Endothelial cell of umbilical vein (primary cell): ENCODE results near the gene RMC1. TPM values are rescaled to one million over a fixed set of nuclear protein-coding genes. Genes with fewer than 3 reads are reported as not detected.

ENCODE experiments used
- BruUV-seq: library from RNA; stranded (reverse); fragments of 400-500 nt; replicated peaks from 2 replicates; lab custom pipeline; 2021; lab: Mats Ljungman, UMichigan
- CTCF ChIA-PET: fragments of 300-600, 350-600 bp; sonication (Branson Sonifier 250); formaldehyde crosslinking; loops from one replicate; lab custom pipeline; 2021; ENCODE audit warnings: antibody characterized with exemption, inconsistent platforms; lab: Charles Lee
- POLR2A ChIA-PET: fragments of 300-600, 350-600 bp; sonication (Branson Sonifier 250); formaldehyde crosslinking; loops from one replicate; lab custom pipeline; 2021; ENCODE audit warnings: antibody characterized with exemption, inconsistent platforms; lab: Charles Lee
- DNase-seq: peaks from one replicate; pipeline ENCODE4 v3.0.0-alpha.2; 2011; ENCODE audit warnings: low read depth, low spot score
- FAIRE-seq: peaks from 2 replicates; lab custom pipeline; 2011; peaks lifted over from hg19 to GRCh38; lab: Jason Lieb, UNC
- H2AFZ ChIP-seq: 2 replicates; pipeline ENCODE4 v1.6.0; 2012; ENCODE audit warnings: low read depth, low read length, control low read depth, inconsistent platforms
- H3K27ac ChIP-seq: 2 replicates; pipeline ENCODE4 v1.5.1; 2011; ENCODE audit warnings: low read depth, mild to moderate bottlenecking, control low read depth, low read length, moderate library complexity; ENCODE audit not compliant: insufficient read depth
- H3K27me3 ChIP-seq, 2 experiments: 2 replicates each; pipeline versions ENCODE4 v1.6.0 to v1.6.1; 2011; ENCODE audit warnings: low read length in 2 of 2, mixed read lengths in 1 of 2; ENCODE audit not compliant: control insufficient read depth in 2 of 2, insufficient read depth in 2 of 2
- H3K36me3 ChIP-seq, 2 experiments: 2 replicates in 1 of 2; 3 replicates in 1 of 2; pipeline ENCODE4 v1.5.1; 2011; ENCODE audit warnings: low read length in 2 of 2, mild to moderate bottlenecking in 1 of 2, moderate library complexity in 1 of 2; ENCODE audit not compliant: control insufficient read depth in 2 of 2, insufficient read depth in 2 of 2; ENCODE audit errors: extremely low read depth in 1 of 2
- H3K4me1 ChIP-seq: 3 replicates; pipeline ENCODE4 v1.5.1; 2011; ENCODE audit warnings: mild to moderate bottlenecking, low read length; ENCODE audit not compliant: control insufficient read depth, insufficient read depth; ENCODE audit errors: extremely low read depth
- H3K4me2 ChIP-seq: 2 replicates; pipeline ENCODE4 v1.6.1; 2011; ENCODE audit warnings: low read length, control low read depth, mixed read lengths; ENCODE audit not compliant: insufficient read depth
- H3K4me3 ChIP-seq, 3 experiments: fragments of 200-600 bp in 1 of 3; sonication (generic), shearing (Covaris generic) in 1 of 3; replicated peaks in 1 of 3; 2 replicates each; pipeline ENCODE4 v1.5.1; 2011 to 2016; ENCODE audit warnings: control low read depth in 3 of 3, low read length in 3 of 3, mild to moderate bottlenecking in 2 of 3, inconsistent platforms in 1 of 3, low read depth in 1 of 3, moderate library complexity in 1 of 3; ENCODE audit not compliant: insufficient read depth in 1 of 3
- H3K79me2 ChIP-seq: 2 replicates; pipeline ENCODE4 v1.6.0; 2012; ENCODE audit warnings: low read length, inconsistent platforms; ENCODE audit not compliant: control insufficient read depth, insufficient read depth
- H3K9ac ChIP-seq: replicated peaks from 2 replicates; pipeline ENCODE3; 2011; ENCODE audit warnings: low read length, control low read depth; ENCODE audit not compliant: insufficient read depth; ENCODE audit errors: extremely low read depth
- H3K9me1 ChIP-seq: replicated peaks from 3 replicates; pipeline ENCODE4 v1.6.0; 2011; ENCODE audit warnings: mild to moderate bottlenecking, low read length; ENCODE audit not compliant: control insufficient read depth, insufficient read depth; ENCODE audit errors: extremely low read depth
- H3K9me3 ChIP-seq: replicated peaks from 2 replicates; pipeline ENCODE4 v1.5.1; 2012; ENCODE audit warnings: low read length, inconsistent platforms; ENCODE audit not compliant: control insufficient read depth, insufficient read depth
- H4K20me1 ChIP-seq: replicated peaks from 2 replicates; pipeline ENCODE3; 2011; ENCODE audit warnings: mild to moderate bottlenecking, low read length; ENCODE audit not compliant: control insufficient read depth, insufficient read depth; ENCODE audit errors: extremely low read depth
- CTCF ChIP-seq, 2 donors: IDR thresholded peaks; 1 replicate in 1 of 2; 2 replicates in 1 of 2; pipeline ENCODE4 v1.5.1; 2011; ENCODE audit warnings: low read length in 2 of 2, mild to moderate bottlenecking in 2 of 2, moderate library complexity in 2 of 2, control low read depth in 1 of 2, inconsistent platforms in 1 of 2, low read depth in 1 of 2; ENCODE audit not compliant: insufficient read depth in 1 of 2; ENCODE audit errors: extremely low read depth in 1 of 2
- EZH2 ChIP-seq: IDR thresholded peaks from 2 replicates; pipeline ENCODE4 v1.6.1; 2012; ENCODE audit warnings: borderline replicate concordance, low read depth, mild to moderate bottlenecking, moderate library complexity, low read length, inconsistent platforms; ENCODE audit not compliant: severe bottlenecking
- FOS ChIP-seq: IDR thresholded peaks from 2 replicates; pipeline ENCODE4 v1.6.1; 2011; ENCODE audit warnings: mild to moderate bottlenecking, low read length, moderate library complexity, borderline replicate concordance; ENCODE audit not compliant: insufficient read depth
- JUN ChIP-seq: IDR thresholded peaks from 2 replicates; pipeline ENCODE4 v1.6.1; 2011; ENCODE audit warnings: borderline replicate concordance, low read depth; ENCODE audit not compliant: insufficient read length, insufficient read depth
- MAX ChIP-seq: IDR thresholded peaks from 2 replicates; pipeline ENCODE4 v1.6.1; 2011; ENCODE audit not compliant: insufficient read depth, insufficient read length
- MYC ChIP-seq: IDR thresholded peaks from one replicate; pipeline ENCODE4 v1.6.1; 2011; ENCODE audit warnings: mild to moderate bottlenecking, low read depth, low read length
- POLR2A ChIP-seq: IDR thresholded peaks from 2 replicates; pipeline ENCODE4 v1.6.1; 2012; ENCODE audit warnings: low read depth, mild to moderate bottlenecking, control low read depth, low read length
- POLR2AphosphoS5 ChIP-seq: IDR thresholded peaks from 2 replicates; pipeline ENCODE4 v1.6.1; 2012; ENCODE audit warnings: low read depth, mild to moderate bottlenecking, control low read depth, low read length, moderate library complexity; ENCODE audit not compliant: insufficient read depth
- dilution Hi-C: fragments of 300-500 bp; cut with MboI; formaldehyde crosslinking; loops from one replicate; pipeline ENCODE4 v1.15.0; 2019; ENCODE audit warnings: low sequenced_read_pairs; ENCODE audit not compliant: extremely low pct_ligation_motif_present
- intact Hi-C: fragments of 100-400 bp; cut with micrococcal nuclease; formaldehyde crosslinking; loops from one replicate; pipeline ENCODE4 v1.10.0; 2022
- polyA plus RNA-seq, 4 experiments: library from polyadenylated mRNA; depleted of rRNA in 3 of 4; stranded (reverse) in 3 of 4; unstranded in 1 of 4; fragments of >200 nt; gene quantifications; 2 replicates each; pipeline versions ENCODE4 v1.2.1 to v1.2.3, GENCODE V29; 2011 to 2012; ENCODE audit warnings: missing spikeins in 1 of 4
- total RNA-seq: library from RNA; stranded (reverse); gene quantifications from 2 replicates; pipeline ENCODE4 v1.2.3, GENCODE V29; 2021

Gene RMC1
- total and polyA plus RNA-seq, 2 donors (not counting 3 experiments of a cell fraction or from before 2014, with no cell fraction given) = 26.2 to 29.7 TPM

GRCh38 chr18:23495723-23496440 lies 7.4 kb upstream of the RMC1 start:
- POLR2A ChIA-PET = no interaction called here
- Histone ChIP-seq H3K36me3 (no peaks in the 10 kb centered on the region), H4K20me1 (no peaks in the 10 kb centered on the region), H2AFZ (no peak overlapping the region), H3K4me2 (no peak overlapping the region), H3K9ac (no peak overlapping the region), H3K4me1 (no peaks in the 10 kb centered on the region), H3K79me2 (no peaks in the 10 kb centered on the region), H3K27me3 (no peaks in the 10 kb centered on the region), H3K4me3 (no peak overlapping the region), H3K9me1 (no peaks in the 10 kb centered on the region), H3K27ac (no peak overlapping the region), H3K9me3 (no peaks in the 10 kb centered on the region)
- no TSS peak for BruUV-seq
- CTCF ChIA-PET = interaction anchor here (0.8 to 3.8 kb wide), 5 partner anchors 9 to 207 kb away, joined by 3 to 71 read pairs (median 3); no protein-coding TSS in a partner anchor
- no peak for FAIRE-seq
- DNase-seq = no peak
- intact Hi-C loops (no loop called here), dilution Hi-C loops (no loop called here)
- TF ChIP-seq JUN (no peak), MAX (no peak), EZH2 (no peak), POLR2AphosphoS5 (no peak), CTCF (IDR thresholded peaks at IDR 0.05; ENCODE audit: extremely low read depth in 1 of 2, insufficient read depth in 1 of 2, low read depth in 1 of 2, low read length in 2 of 2) (no peak), FOS (no peak), POLR2A (no peak), MYC (no peak)
